ENCODE data around the gene ELMOD1.

The ELMOD1 gene

GRCh38 chr11:107590460-107591377 is at the start of gene ELMOD1:
Gene ELMOD1 (plus strand): TSS chr11:107591147. CDS start chr11:107618190, 27,043 bp downstream.
- peak within 1 kb of the TSS; percentile 60 for H3K4me3 ChIP-seq (replicated peaks; ENCODE audit: low read depth, low read length)
- DNase-seq (ENCODE audit: low read depth), result peak; percentile 18
- TF ChIP-seq CTCF (IDR thresholded peaks at IDR 0.05; ENCODE audit: low read length, missing control alignments), result no peak

GRCh38 chr11:107545101-107545514 is 45.8 kb upstream of the ELMOD1 start:
- no peak overlapping the region for H3K4me3 ChIP-seq (replicated peaks; ENCODE audit: low read depth, low read length)
- peak; percentile 64 for DNase-seq (ENCODE audit: low read depth)
- TF ChIP-seq CTCF (IDR thresholded peaks at IDR 0.05; ENCODE audit: low read length, missing control alignments), result no peak

GRCh38 chr11:107547961-107548360 is 43.0 kb upstream of the ELMOD1 start:
- no peak overlapping the region for H3K4me3 ChIP-seq (replicated peaks; ENCODE audit: low read depth, low read length)
- no peak for TF ChIP-seq CTCF (IDR thresholded peaks at IDR 0.05; ENCODE audit: low read length, missing control alignments)
- DNase-seq (ENCODE audit: low read depth), result no peak

- TF ChIP-seq CTCF (IDR thresholded peaks at IDR 0.05; ENCODE audit: low read length, missing control alignments), result peak; percentile 89
- peak; percentile 70 for DNase-seq (ENCODE audit: low read depth)
- no peak overlapping the region for H3K4me3 ChIP-seq (replicated peaks; ENCODE audit: low read depth, low read length)
Observed at GRCh38 chr11:107549253-107549953, 41.5 kb upstream of the ELMOD1 start.

- no peak for DNase-seq (ENCODE audit: low read depth)
- TF ChIP-seq CTCF (IDR thresholded peaks at IDR 0.05; ENCODE audit: low read length, missing control alignments), result no peak
Observed at GRCh38 chr11:107549954-107550285, 41.0 kb upstream of the ELMOD1 start.

GRCh38 chr11:107550304-107550703 is 40.6 kb upstream of the ELMOD1 start:
- no peak overlapping the region for H3K4me3 ChIP-seq (replicated peaks; ENCODE audit: low read depth, low read length)
- TF ChIP-seq CTCF (IDR thresholded peaks at IDR 0.05; ENCODE audit: low read length, missing control alignments), result no peak
- no peak for DNase-seq (ENCODE audit: low read depth)

More at GRCh38 chr11:107549954-107550285, 41.0 kb upstream of the ELMOD1 start:
- H3K4me3 ChIP-seq (replicated peaks; ENCODE audit: low read depth, low read length), result no peak overlapping the region
